Measurements from ENCODE around the gene ALS2.

DNA sequence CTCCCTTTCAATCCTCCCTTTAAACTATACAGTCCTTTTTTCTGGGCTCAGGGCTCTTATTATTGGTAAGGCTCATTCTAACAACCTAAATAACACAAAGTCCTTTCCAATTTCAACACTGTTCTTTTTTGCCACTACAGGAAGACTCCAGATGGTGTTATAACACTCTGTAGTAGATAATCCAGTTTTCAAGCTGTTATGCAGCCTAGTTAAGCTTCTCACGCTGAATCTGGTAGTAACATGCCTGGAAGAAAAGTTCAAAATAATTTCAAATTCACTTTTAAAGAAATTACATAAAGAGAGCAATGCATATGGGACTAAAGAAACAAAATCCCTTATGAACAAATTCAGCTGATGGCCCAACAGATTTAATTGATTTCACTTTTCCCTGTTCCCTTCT, 79.1 kb downstream of the ALS2 start:
- TF ChIP-seq CREB1 (IDR thresholded peaks at IDR 0.05) (no peak), POLR2AphosphoS5 (IDR thresholded peaks at IDR 0.05; ENCODE audit: low read depth, low read length) (no peak), EZH2 (IDR thresholded peaks at IDR 0.05; ENCODE audit: low read depth, low read length, severe bottlenecking) (no peak), SP1 (IDR thresholded peaks at IDR 0.05; ENCODE audit: low read depth, low read length) (no peak), POLR2A (IDR thresholded peaks at IDR 0.05; ENCODE audit: control extremely low read depth in 1 of 2, low read depth in 2 of 2, low read length in 2 of 2) (no peak), CBX8 (IDR thresholded peaks at IDR 0.05; ENCODE audit: borderline replicate concordance, low read depth, low read length) (no peak), TAF1 (IDR thresholded peaks at IDR 0.05; ENCODE audit: low read depth, low read length) (no peak), HDAC6 (IDR thresholded peaks at IDR 0.05; ENCODE audit: low read depth, low read length) (no peak), EP300 (IDR thresholded peaks at IDR 0.05; ENCODE audit: borderline replicate concordance in 1 of 2, low read depth in 2 of 2, low read length in 2 of 2) (no peak), RAD21 (IDR thresholded peaks at IDR 0.05 in 1 of 2, conservative IDR thresholded peaks at IDR 0.05 in 1 of 2; ENCODE audit: low read depth in 2 of 2, low read length in 2 of 2) (no peak)
- TF ChIP-seq, protein P1, sequence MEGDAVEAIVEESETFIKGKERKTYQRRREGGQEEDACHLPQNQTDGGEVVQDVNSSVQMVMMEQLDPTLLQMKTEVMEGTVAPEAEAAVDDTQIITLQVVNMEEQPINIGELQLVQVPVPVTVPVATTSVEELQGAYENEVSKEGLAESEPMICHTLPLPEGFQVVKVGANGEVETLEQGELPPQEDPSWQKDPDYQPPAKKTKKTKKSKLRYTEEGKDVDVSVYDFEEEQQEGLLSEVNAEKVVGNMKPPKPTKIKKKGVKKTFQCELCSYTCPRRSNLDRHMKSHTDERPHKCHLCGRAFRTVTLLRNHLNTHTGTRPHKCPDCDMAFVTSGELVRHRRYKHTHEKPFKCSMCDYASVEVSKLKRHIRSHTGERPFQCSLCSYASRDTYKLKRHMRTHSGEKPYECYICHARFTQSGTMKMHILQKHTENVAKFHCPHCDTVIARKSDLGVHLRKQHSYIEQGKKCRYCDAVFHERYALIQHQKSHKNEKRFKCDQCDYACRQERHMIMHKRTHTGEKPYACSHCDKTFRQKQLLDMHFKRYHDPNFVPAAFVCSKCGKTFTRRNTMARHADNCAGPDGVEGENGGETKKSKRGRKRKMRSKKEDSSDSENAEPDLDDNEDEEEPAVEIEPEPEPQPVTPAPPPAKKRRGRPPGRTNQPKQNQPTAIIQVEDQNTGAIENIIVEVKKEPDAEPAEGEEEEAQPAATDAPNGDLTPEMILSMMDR (IDR thresholded peaks at IDR 0.05; ENCODE audit: control extremely low read depth in 1 of 3, insufficient read depth in 1 of 3, low read depth in 1 of 3, low read length in 3 of 3): no peak
- TF ChIP-seq, protein P2, sequence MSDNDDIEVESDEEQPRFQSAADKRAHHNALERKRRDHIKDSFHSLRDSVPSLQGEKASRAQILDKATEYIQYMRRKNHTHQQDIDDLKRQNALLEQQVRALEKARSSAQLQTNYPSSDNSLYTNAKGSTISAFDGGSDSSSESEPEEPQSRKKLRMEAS (IDR thresholded peaks at IDR 0.05): no peak
- TF ChIP-seq, protein P3, sequence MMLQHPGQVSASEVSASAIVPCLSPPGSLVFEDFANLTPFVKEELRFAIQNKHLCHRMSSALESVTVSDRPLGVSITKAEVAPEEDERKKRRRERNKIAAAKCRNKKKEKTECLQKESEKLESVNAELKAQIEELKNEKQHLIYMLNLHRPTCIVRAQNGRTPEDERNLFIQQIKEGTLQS (IDR thresholded peaks at IDR 0.05; ENCODE audit: insufficient read depth, low read depth, low read length): no peak

Data from H1 (cell line).